ENCODE results near the gene ATP5PO.

DNA sequence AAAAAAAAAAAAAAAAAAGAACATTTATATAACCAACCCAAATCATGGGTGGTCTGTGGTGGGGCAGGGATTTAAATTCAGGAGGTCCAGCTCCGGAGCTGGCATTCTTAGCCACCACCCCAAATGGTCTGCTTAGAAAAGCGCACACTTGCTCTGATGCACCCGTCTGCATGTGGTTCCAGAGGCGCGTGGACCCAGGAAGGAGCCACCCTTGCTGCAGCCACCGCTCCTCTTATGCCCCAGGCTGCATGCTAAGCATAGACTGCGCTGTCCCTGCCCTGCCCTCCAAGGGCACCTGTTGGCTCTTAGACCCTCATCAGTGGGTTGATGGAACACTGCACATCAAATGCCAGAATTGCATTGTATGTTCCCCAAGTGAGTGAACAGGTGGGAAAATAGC lies 41.4 kb downstream of the ATP5PO start:
- TF ChIP-seq SIN3A (IDR thresholded peaks at IDR 0.05; ENCODE audit: borderline replicate concordance, low read depth, low read length): no peak
- TF ChIP-seq, protein P1, sequence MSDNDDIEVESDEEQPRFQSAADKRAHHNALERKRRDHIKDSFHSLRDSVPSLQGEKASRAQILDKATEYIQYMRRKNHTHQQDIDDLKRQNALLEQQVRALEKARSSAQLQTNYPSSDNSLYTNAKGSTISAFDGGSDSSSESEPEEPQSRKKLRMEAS (IDR thresholded peaks at IDR 0.05; ENCODE audit: low read depth): no peak
- TF ChIP-seq, protein P2, sequence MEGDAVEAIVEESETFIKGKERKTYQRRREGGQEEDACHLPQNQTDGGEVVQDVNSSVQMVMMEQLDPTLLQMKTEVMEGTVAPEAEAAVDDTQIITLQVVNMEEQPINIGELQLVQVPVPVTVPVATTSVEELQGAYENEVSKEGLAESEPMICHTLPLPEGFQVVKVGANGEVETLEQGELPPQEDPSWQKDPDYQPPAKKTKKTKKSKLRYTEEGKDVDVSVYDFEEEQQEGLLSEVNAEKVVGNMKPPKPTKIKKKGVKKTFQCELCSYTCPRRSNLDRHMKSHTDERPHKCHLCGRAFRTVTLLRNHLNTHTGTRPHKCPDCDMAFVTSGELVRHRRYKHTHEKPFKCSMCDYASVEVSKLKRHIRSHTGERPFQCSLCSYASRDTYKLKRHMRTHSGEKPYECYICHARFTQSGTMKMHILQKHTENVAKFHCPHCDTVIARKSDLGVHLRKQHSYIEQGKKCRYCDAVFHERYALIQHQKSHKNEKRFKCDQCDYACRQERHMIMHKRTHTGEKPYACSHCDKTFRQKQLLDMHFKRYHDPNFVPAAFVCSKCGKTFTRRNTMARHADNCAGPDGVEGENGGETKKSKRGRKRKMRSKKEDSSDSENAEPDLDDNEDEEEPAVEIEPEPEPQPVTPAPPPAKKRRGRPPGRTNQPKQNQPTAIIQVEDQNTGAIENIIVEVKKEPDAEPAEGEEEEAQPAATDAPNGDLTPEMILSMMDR (IDR thresholded peaks at IDR 0.05): no peak
- TF ChIP-seq, protein P3, sequence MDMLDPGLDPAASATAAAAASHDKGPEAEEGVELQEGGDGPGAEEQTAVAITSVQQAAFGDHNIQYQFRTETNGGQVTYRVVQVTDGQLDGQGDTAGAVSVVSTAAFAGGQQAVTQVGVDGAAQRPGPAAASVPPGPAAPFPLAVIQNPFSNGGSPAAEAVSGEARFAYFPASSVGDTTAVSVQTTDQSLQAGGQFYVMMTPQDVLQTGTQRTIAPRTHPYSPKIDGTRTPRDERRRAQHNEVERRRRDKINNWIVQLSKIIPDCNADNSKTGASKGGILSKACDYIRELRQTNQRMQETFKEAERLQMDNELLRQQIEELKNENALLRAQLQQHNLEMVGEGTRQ (IDR thresholded peaks at IDR 0.05; ENCODE audit: borderline replicate concordance, low read depth, low read length): no peak
- TF ChIP-seq NFIC (IDR thresholded peaks at IDR 0.05; ENCODE audit: borderline replicate concordance): no peak
- no peak for TF ChIP-seq EP300 (IDR thresholded peaks at IDR 0.05; ENCODE audit: borderline replicate concordance in 1 of 2, low read depth in 1 of 2, low read length in 1 of 2)
- no peak for TF ChIP-seq TAF1 (IDR thresholded peaks at IDR 0.05; ENCODE audit: borderline replicate concordance, low read depth, low read length)
- no peak for TF ChIP-seq YY1 (IDR thresholded peaks at IDR 0.05; ENCODE audit: low read depth)
- TF ChIP-seq, protein P4, sequence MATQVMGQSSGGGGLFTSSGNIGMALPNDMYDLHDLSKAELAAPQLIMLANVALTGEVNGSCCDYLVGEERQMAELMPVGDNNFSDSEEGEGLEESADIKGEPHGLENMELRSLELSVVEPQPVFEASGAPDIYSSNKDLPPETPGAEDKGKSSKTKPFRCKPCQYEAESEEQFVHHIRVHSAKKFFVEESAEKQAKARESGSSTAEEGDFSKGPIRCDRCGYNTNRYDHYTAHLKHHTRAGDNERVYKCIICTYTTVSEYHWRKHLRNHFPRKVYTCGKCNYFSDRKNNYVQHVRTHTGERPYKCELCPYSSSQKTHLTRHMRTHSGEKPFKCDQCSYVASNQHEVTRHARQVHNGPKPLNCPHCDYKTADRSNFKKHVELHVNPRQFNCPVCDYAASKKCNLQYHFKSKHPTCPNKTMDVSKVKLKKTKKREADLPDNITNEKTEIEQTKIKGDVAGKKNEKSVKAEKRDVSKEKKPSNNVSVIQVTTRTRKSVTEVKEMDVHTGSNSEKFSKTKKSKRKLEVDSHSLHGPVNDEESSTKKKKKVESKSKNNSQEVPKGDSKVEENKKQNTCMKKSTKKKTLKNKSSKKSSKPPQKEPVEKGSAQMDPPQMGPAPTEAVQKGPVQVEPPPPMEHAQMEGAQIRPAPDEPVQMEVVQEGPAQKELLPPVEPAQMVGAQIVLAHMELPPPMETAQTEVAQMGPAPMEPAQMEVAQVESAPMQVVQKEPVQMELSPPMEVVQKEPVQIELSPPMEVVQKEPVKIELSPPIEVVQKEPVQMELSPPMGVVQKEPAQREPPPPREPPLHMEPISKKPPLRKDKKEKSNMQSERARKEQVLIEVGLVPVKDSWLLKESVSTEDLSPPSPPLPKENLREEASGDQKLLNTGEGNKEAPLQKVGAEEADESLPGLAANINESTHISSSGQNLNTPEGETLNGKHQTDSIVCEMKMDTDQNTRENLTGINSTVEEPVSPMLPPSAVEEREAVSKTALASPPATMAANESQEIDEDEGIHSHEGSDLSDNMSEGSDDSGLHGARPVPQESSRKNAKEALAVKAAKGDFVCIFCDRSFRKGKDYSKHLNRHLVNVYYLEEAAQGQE (IDR thresholded peaks at IDR 0.05; ENCODE audit: low read depth, low read length): no peak

Measured in SK-N-SH (cell line).